NCI-H2171 (cell line): ENCODE measurements around the gene EFHB.
A peak's percentile ranks its signal among the peaks of the same experiment; 100 is the strongest.
"Not testable (repeated sequence)": the region's sequence is repeated elsewhere in the genome, so short reads cannot be mapped to it uniquely, and the experiment has no call there.

ENCODE experiments used
- DNase-seq: peaks from one replicate; lab custom pipeline; 2025; lab: John Stamatoyannopoulos, UW

EFHB gene

GRCh38 chr3:19931767-19932188 lies 2.2 kb downstream of the EFHB start:
- DNase-seq: no peak

GRCh38 chr3:19931180-19931692 lies 2.8 kb downstream of the EFHB start:
- no peak for DNase-seq

GRCh38 chr3:19920401-19921080 lies 13.5 kb downstream of the EFHB start:
- DNase-seq: no peak

GRCh38 chr3:19917167-19917566 lies 16.9 kb downstream of the EFHB start:
- no peak for DNase-seq

- no peak for DNase-seq
Measured at GRCh38 chr3:19911452-19911851, 22.6 kb downstream of the EFHB start.

GRCh38 chr3:19907523-19907922 lies 26.5 kb downstream of the EFHB start:
- DNase-seq: no peak

GRCh38 chr3:19903649-19904048 lies 30.4 kb downstream of the EFHB start:
- no peak for DNase-seq

GRCh38 chr3:19901918-19902317 lies 32.1 kb downstream of the EFHB start:
- DNase-seq: no peak

GRCh38 chr3:19901337-19901736 lies 32.7 kb downstream of the EFHB start:
- DNase-seq: no peak

GRCh38 chr3:19899833-19900232 lies 34.2 kb downstream of the EFHB start:
- not testable (repeated sequence) for DNase-seq

GRCh38 chr3:19899264-19899663 lies 34.8 kb downstream of the EFHB start:
- no peak for DNase-seq

GRCh38 chr3:19898721-19899120 lies 35.3 kb downstream of the EFHB start:
- DNase-seq: no peak

- DNase-seq: no peak
Measured at GRCh38 chr3:19891740-19892139, 42.3 kb downstream of the EFHB start.

GRCh38 chr3:19888428-19889152 lies 45.4 kb downstream of the EFHB start:
- DNase-seq: no peak

- not testable (repeated sequence) for DNase-seq
Measured at GRCh38 chr3:19887122-19887521, 46.9 kb downstream of the EFHB start.

- no peak for DNase-seq
Measured at GRCh38 chr3:19886404-19886803, 47.6 kb downstream of the EFHB start.

GRCh38 chr3:19885468-19885867 lies 48.5 kb downstream of the EFHB start:
- DNase-seq: no peak

GRCh38 chr3:19881852-19882251 lies 52.2 kb downstream of the EFHB start:
- DNase-seq: no peak

- no peak for DNase-seq
Measured at GRCh38 chr3:19881036-19881435, 53.0 kb downstream of the EFHB start.

GRCh38 chr3:19877656-19878055 lies 56.4 kb downstream of the EFHB start:
- DNase-seq: no peak

- DNase-seq: peak; percentile 1
Measured at GRCh38 chr3:19866751-19867347, 67.2 kb downstream of the EFHB start.

- DNase-seq: not testable (repeated sequence)
Measured at GRCh38 chr3:19855318-19855717, 78.7 kb downstream of the EFHB start.

- not testable (repeated sequence) for DNase-seq
Measured at GRCh38 chr3:19846609-19847008, 87.4 kb downstream of the EFHB start.
